Keratinocyte (primary cell): ENCODE results near the gene ADCY5. TPM values are rescaled to one million over a fixed set of nuclear protein-coding genes. Genes with fewer than 3 reads are reported as not detected.

Source experiments
- DNase-seq: peaks from one replicate; pipeline ENCODE4 v3.0.0-alpha.2; 2011; ENCODE audit warnings: low read depth, missing footprints, low spot score
- FAIRE-seq: peaks from 2 replicates; lab custom pipeline; 2011; peaks lifted over from hg19 to GRCh38; lab: Jason Lieb, UNC
- H2AFZ ChIP-seq: 2 replicates; pipeline ENCODE4 v1.6.0; 2012; ENCODE audit warnings: low read length, control low read depth, inconsistent platforms; ENCODE audit not compliant: control insufficient read depth
- H3K27ac ChIP-seq: 2 replicates; pipeline ENCODE4 v1.5.1; 2011; ENCODE audit warnings: low read length; ENCODE audit not compliant: control insufficient read depth, insufficient read depth
- H3K27me3 ChIP-seq: 3 replicates; pipeline ENCODE4 v1.6.0; 2011; ENCODE audit warnings: low read length; ENCODE audit not compliant: control insufficient read depth, insufficient read depth; ENCODE audit errors: extremely low read depth
- H3K36me3 ChIP-seq, 2 experiments: 2 replicates in 1 of 2; 3 replicates in 1 of 2; pipeline ENCODE4 v1.5.1; 2011; ENCODE audit warnings: low read length in 2 of 2, mild to moderate bottlenecking in 1 of 2; ENCODE audit not compliant: control insufficient read depth in 2 of 2, insufficient read depth in 2 of 2; ENCODE audit errors: extremely low read depth in 1 of 2
- H3K4me1 ChIP-seq: 3 replicates; pipeline ENCODE4 v1.5.1; 2011; ENCODE audit warnings: low read length; ENCODE audit not compliant: control insufficient read depth, insufficient read depth; ENCODE audit errors: extremely low read depth
- H3K4me2 ChIP-seq: 3 replicates; pipeline ENCODE4 v1.6.0; 2011; ENCODE audit warnings: low read depth, low read length; ENCODE audit not compliant: control insufficient read depth, insufficient read depth; ENCODE audit errors: extremely low read depth
- H3K4me3 ChIP-seq, 3 experiments: fragments of 200-600 bp in 1 of 3; sonication (generic) in 1 of 3; 2 replicates in 2 of 3; 3 replicates in 1 of 3; pipeline ENCODE4 v1.5.1; 2011 to 2016; ENCODE audit warnings: low read length in 3 of 3, mild to moderate bottlenecking in 3 of 3, control low read depth in 2 of 3, inconsistent platforms in 1 of 3, low read depth in 1 of 3, mixed read lengths in 1 of 3, mixed run types in 1 of 3, moderate library complexity in 1 of 3; ENCODE audit not compliant: control insufficient read depth in 2 of 3, insufficient read depth in 2 of 3; ENCODE audit errors: extremely low read depth in 1 of 3
- H3K79me2 ChIP-seq: 2 replicates; pipeline ENCODE4 v1.6.0; 2012; ENCODE audit warnings: low read length; ENCODE audit not compliant: control insufficient read depth, insufficient read depth
- H3K9ac ChIP-seq: 3 replicates; pipeline ENCODE4 v1.6.0; 2011; ENCODE audit warnings: low read length; ENCODE audit not compliant: control insufficient read depth, insufficient read depth; ENCODE audit errors: extremely low read depth
- H3K9me1 ChIP-seq: 3 replicates; pipeline ENCODE4 v1.6.0; 2011; ENCODE audit warnings: low read length; ENCODE audit not compliant: control insufficient read depth, insufficient read depth; ENCODE audit errors: extremely low read depth
- H3K9me3 ChIP-seq: 2 replicates; pipeline ENCODE4 v1.5.1; 2012; ENCODE audit warnings: low read depth, low read length; ENCODE audit not compliant: control insufficient read depth
- H4K20me1 ChIP-seq: 3 replicates; pipeline ENCODE4 v1.6.0; 2011; ENCODE audit warnings: low read length; ENCODE audit not compliant: control insufficient read depth, insufficient read depth; ENCODE audit errors: extremely low read depth
- EZH2 ChIP-seq: IDR thresholded peaks from one replicate; pipeline ENCODE4 v1.6.1; 2012; ENCODE audit warnings: inconsistent platforms, mild to moderate bottlenecking, low read length, moderate library complexity
- dilution Hi-C: fragments of 300-500 bp; cut with MboI; formaldehyde crosslinking; loops from one replicate; pipeline ENCODE4 v1.7.0; 2020; ENCODE audit warnings: low sequenced_read_pairs; ENCODE audit not compliant: extremely low pct_ligation_motif_present
- polyA plus RNA-seq, 5 experiments: library from polyadenylated mRNA; depleted of rRNA in 3 of 5; stranded (reverse) in 3 of 5; stranded (forward) in 1 of 5; unstranded in 1 of 5; fragments of >200 nt; gene quantifications; 1 replicate in 1 of 5; 2 replicates in 3 of 5; 3 replicates in 1 of 5; pipeline versions ENCODE4 v1.2.1 to v1.2.3, GENCODE V29; 2011 to 2012; ENCODE audit warnings: missing spikeins in 2 of 5, low read depth in 1 of 5, low replicate concordance in 1 of 5
- TF ChIP-seq, protein P1 (sequence below), 3 experiments: IDR thresholded peaks in 1 of 3; conservative IDR thresholded peaks in 1 of 3; optimal IDR thresholded peaks in 1 of 3; 2 replicates in 2 of 3; 3 replicates in 1 of 3; pipeline versions ENCODE3 to v1.5.1; 2011; ENCODE audit warnings: low read length in 3 of 3, mild to moderate bottlenecking in 3 of 3, moderate library complexity in 2 of 3, control low read depth in 1 of 3, inconsistent platforms in 1 of 3; ENCODE audit not compliant: insufficient read depth in 2 of 3; ENCODE audit errors: extremely low read depth in 1 of 3

ADCY5 gene
- polyA plus RNA-seq, 1 donor (not counting 4 experiments of a cell fraction or from before 2014, with no cell fraction given): not detected

DNA sequence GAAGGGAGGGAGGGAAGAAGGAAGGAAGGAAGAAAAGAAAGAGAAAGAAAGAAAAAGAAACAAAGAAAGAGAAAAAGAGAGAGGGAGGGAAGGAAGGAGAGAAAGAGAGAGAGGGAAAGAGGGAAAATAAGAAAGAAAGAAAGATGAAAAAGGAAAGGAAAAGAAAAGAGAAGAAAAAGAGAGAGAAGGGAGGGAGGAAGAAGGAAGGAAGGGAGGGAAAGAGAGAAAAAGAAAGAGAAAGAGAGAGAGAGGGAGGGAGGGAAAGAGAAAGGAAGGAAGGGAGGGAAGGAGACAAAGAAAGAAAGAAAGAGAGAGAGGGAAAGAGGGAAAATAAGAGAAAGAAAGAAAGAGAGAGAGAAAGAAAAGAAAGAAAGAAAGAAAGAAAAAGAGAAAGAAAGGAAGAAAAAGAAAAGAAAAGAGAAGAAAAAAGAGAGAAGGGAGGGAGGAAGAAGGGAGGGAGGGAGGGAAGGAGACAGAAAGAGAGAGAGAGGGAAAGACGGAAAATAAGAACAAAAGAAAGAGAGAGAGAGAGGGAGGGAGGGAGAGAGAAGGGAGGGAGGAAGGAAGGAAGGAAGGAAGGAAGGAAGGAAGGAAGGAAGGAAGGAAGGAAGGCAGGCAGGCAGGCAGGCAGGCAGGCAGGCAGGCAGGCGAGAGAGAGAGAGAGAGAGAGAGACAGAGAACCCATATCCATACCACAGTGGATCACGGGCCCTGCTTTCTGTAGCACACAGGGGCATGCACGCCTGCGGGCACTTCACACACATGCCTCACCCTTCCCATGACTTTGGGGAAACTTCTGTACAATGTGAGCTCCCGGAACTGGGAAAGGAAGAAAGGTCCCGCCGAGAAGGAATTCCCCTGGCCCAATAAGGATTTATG lies 52.5 kb downstream of the ADCY5 start:
- Histone ChIP-seq H3K9ac (no peak overlapping the region), H2AFZ (peak overlapping the region; percentile 3), H3K9me3 (no peaks in the 10 kb centered on the region), H3K36me3 (no peaks in the 10 kb centered on the region), H3K4me3 (no peak overlapping the region), H3K4me1 (peaks cover 7% of the 10 kb centered on the region), H3K27ac (no peak overlapping the region), H3K79me2 (no peaks in the 10 kb centered on the region), H3K4me2 (peak overlapping the region; percentile 39), H4K20me1 (no peaks in the 10 kb centered on the region), H3K27me3 (peaks cover 23% of the 10 kb centered on the region), H3K9me1 (no peaks in the 10 kb centered on the region)
- dilution Hi-C loops: no loop called here
- no peak for DNase-seq
- FAIRE-seq: no peak
- TF ChIP-seq, protein P1, sequence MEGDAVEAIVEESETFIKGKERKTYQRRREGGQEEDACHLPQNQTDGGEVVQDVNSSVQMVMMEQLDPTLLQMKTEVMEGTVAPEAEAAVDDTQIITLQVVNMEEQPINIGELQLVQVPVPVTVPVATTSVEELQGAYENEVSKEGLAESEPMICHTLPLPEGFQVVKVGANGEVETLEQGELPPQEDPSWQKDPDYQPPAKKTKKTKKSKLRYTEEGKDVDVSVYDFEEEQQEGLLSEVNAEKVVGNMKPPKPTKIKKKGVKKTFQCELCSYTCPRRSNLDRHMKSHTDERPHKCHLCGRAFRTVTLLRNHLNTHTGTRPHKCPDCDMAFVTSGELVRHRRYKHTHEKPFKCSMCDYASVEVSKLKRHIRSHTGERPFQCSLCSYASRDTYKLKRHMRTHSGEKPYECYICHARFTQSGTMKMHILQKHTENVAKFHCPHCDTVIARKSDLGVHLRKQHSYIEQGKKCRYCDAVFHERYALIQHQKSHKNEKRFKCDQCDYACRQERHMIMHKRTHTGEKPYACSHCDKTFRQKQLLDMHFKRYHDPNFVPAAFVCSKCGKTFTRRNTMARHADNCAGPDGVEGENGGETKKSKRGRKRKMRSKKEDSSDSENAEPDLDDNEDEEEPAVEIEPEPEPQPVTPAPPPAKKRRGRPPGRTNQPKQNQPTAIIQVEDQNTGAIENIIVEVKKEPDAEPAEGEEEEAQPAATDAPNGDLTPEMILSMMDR (optimal IDR thresholded peaks at IDR 0.05 in 1 of 3, IDR thresholded peaks at IDR 0.05 in 1 of 3, conservative IDR thresholded peaks at IDR 0.05 in 1 of 3; ENCODE audit: extremely low read depth in 1 of 3, insufficient read depth in 2 of 3, low read length in 3 of 3): no peak
- TF ChIP-seq EZH2: no peak

DNA sequence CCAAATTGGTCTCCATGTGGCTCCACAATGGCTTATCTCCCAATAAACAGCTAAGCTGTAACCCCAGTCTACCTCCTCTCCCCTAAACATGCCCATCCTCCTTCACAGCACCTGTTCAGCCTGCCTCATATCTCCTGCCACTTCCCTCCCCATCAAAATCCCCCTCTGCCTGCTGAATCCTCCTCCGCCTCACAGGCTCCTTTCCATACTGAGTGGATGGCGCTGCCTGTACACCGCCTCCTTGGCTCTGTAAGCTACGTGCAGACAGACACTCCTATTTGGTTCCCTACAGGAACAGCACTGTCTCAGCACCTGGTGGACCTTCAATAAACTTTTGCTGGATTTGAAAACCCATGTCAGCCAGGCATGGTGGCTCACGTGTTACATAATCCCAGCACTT lies 53.7 kb downstream of the ADCY5 start:
- H3K36me3 ChIP-seq: no peaks in the 10 kb centered on the region
- peaks cover 7% of the 10 kb centered on the region for H3K4me1 ChIP-seq
- no peak overlapping the region for H3K9ac ChIP-seq
- DNase-seq (no peak), FAIRE-seq (no peak)
- no peak overlapping the region for H3K4me3 ChIP-seq
- no peak overlapping the region for H3K27ac ChIP-seq
- peaks cover 24% of the 10 kb centered on the region for H3K27me3 ChIP-seq
- no peak for TF ChIP-seq EZH2
- TF ChIP-seq, protein P1 (optimal IDR thresholded peaks at IDR 0.05 in 1 of 3, IDR thresholded peaks at IDR 0.05 in 1 of 3, conservative IDR thresholded peaks at IDR 0.05 in 1 of 3; ENCODE audit: extremely low read depth in 1 of 3, insufficient read depth in 2 of 3, low read length in 3 of 3): no peak
- H3K9me3 ChIP-seq: no peaks in the 10 kb centered on the region
- no peaks in the 10 kb centered on the region for H3K9me1 ChIP-seq
- H3K4me2 ChIP-seq: no peak overlapping the region
- H2AFZ ChIP-seq: no peak overlapping the region
- no peaks in the 10 kb centered on the region for H4K20me1 ChIP-seq
- H3K79me2 ChIP-seq: no peaks in the 10 kb centered on the region
- dilution Hi-C loops: no loop called here
